Ovary (tissue), 3 donors: ENCODE measurements around the gene ABHD17C.

Source experiments
- POLR2A ChIP-seq: fragments of 450-650 bp; IDR thresholded peaks from one replicate; pipeline ENCODE4 v1.6.1; 2017; ENCODE audit warnings: antibody characterized with exemption, mild to moderate bottlenecking, moderate library complexity
- TF ChIP-seq, protein P1 (sequence below), 3 donors: fragments of 450-650 bp in 2 of 3; fragments of 200-600 bp in 1 of 3; IDR thresholded peaks; one replicate each; pipeline versions ENCODE4 v1.5.1 to v1.8.0; 2016 to 2022; ENCODE audit warnings: antibody characterized with exemption in 3 of 3, mild to moderate bottlenecking in 1 of 3
- donor health status: DM: no; HTN: no; CAD: no.

DNA sequence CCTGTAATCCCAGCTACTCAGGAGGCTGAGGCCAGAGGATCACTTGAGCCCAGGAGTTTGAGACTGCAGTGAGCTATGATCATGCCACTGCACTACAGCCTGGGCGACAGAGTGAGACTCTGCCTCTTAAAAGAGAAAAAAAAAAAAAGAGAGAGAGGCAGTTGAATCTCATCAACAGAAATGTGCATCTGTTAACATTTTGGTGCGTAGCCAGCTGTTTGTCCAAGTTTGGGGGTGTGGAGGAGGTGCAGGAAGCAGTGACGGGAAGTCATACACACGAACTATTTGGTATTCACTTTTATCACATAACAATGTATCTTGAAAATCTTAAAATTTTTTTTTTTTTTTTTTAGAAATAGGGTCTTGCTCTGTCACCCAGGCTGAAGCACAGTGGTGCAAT lies 65.8 kb downstream of the ABHD17C start:
- TF ChIP-seq POLR2A: no peak
- TF ChIP-seq, protein P1, sequence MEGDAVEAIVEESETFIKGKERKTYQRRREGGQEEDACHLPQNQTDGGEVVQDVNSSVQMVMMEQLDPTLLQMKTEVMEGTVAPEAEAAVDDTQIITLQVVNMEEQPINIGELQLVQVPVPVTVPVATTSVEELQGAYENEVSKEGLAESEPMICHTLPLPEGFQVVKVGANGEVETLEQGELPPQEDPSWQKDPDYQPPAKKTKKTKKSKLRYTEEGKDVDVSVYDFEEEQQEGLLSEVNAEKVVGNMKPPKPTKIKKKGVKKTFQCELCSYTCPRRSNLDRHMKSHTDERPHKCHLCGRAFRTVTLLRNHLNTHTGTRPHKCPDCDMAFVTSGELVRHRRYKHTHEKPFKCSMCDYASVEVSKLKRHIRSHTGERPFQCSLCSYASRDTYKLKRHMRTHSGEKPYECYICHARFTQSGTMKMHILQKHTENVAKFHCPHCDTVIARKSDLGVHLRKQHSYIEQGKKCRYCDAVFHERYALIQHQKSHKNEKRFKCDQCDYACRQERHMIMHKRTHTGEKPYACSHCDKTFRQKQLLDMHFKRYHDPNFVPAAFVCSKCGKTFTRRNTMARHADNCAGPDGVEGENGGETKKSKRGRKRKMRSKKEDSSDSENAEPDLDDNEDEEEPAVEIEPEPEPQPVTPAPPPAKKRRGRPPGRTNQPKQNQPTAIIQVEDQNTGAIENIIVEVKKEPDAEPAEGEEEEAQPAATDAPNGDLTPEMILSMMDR (IDR thresholded peaks at IDR 0.05): no peak
